Fibroblast of peridontal ligament (primary cell): ENCODE results near the gene TADA3.

Experiments
- DNase-seq: peaks from one replicate; pipeline ENCODE4 v3.0.0-alpha.2; 2010; ENCODE audit errors: extremely low read depth

Gene TADA3

DNA sequence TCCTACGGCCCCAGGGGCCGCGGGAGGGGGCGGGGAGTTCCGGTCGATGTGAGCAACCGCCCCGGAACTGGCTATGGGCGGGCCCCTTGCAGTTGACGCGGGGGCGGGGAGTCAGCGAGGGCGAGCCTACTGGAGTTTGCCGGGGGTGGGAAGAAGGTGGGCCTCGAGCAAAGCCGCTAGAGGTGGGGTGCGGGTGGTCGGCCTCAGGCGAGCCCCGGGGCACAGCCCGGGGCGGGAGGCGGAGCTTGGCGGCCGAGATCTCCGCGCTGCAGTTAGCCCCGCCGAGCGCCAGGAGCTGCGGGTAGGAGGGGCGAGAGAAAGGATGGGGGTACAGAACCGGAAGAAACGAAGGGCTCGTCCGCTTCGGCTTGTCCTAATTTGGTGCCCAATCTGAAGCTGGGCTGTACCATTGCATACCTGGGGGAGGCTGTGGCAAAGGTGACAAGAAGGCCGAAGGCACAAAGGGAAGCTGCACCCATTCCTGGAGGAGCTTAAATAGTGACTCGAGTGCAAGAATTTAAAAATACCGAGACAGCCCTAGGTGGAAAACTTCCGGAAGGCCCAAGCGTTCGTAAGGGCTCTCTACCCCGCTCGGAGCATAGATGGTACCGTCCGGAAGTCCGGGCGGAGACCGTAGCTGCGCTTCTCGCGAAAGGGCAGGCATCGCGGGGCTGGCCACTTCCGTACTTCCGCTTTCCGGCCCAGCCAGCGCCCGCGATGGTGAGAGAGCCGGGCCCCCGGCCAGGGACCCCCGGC is at the start of gene TADA3, which contains the start of gene ARPC4:
Gene TADA3 (minus strand): TSS at position 69 of the 756 bp plus-strand sequence. CDS start 1,007 bp downstream, outside the sequence.
Gene ARPC4 (plus strand): TSS at position 678 of the 756 bp plus-strand sequence. CDS start 40 bp downstream, at position 718.
- peak; percentile 98 for DNase-seq

GRCh38 chr3:9841015-9841414 is 48.7 kb upstream of the TADA3 start:
- DNase-seq: peak; percentile 9

DNA sequence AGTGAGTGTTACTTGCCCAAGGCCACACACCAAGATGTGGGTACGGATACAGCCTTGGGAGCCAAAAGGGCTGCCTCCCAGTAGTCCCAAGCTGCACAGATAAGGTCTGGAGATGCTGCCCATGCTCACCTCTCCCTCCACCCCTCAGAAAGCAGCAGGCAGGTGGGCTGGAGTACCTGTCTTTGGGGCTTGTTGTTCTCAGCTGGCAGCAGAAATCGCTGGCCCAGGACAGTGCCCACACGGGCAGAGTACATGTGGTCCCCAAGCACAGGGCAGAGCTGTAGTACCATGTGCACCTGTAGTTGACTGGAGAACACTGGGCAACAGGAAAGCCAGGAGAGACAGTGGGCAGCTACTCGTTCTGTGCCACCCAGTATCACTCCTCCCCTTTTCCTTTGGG is 46.6 kb upstream of the TADA3 start:
- DNase-seq: no peak

DNA sequence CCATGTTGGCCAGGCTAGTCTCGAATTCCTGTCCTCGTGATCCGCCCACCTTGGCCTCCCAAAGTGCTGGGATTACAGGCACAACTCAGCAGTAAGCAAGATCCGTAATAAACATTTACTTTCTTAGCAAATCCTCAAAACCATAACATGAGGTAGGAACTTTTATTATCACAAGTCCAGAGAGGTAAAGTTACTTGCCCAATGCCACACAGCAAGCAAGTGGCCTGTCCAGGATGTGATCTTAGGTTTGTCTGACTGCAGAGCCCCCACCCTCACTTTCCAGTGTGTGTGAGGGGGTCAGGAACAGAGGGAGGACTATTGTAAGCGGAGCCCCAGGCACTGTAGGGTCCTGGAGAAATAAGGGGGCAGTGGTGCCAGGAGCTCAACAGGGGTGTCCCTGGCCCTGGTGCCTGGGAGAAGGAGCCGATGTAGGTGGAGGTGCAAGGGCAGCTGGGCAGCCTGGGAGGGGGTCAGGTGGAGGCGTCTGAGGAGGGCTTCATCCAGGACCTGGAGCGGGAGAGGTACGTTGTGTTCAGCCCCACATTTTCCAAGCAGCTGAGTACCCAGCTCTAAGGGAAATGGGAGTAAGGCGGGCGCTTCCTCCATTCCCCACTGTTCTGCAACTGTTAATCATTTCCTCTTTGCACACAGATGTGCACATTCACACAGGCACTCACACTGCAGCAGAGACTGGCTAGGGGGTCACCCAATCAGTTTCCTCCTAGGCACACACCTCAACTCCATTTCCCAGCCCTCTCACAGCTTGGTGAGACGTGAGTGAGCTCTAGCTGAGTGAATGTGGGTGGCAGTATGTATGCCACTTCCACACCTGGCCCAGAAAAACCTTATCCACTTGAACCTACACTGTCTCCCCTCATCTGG is 45.7 kb upstream of the TADA3 start:
- DNase-seq: no peak

- no peak for DNase-seq
These were observed 42.5 kb upstream of the TADA3 start for GRCh38 chr3:9834520-9835380.

GRCh38 chr3:9833078-9833477 is 40.8 kb upstream of the TADA3 start:
- no peak for DNase-seq

DNA sequence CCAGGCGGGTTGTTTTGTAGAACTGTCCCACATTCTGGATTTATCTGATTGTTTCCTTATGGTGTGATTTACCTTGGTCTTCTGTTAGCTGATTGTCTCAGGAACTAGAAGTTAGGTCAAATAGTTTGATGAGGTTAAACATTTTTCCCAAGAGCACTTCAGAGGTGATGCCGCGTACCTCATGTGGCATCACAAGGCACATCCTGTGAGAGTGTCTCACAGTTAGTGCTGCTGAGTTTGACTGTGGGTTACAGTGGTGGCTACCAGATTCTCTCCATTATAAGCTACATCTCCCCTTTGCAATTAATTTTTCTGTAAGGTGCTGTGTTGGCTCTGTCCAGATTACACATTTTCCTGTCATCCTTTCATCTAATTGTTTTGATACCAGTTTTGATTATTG is 39.0 kb upstream of the TADA3 start:
- DNase-seq: no peak

GRCh38 chr3:9828801-9829755 is 36.8 kb upstream of the TADA3 start:
- no peak for DNase-seq

- no peak for DNase-seq
These were observed 34.7 kb upstream of the TADA3 start for GRCh38 chr3:9826815-9827573.

GRCh38 chr3:9825451-9826040 is 33.3 kb upstream of the TADA3 start:
- no peak for DNase-seq

GRCh38 chr3:9820946-9821345 is 28.7 kb upstream of the TADA3 start:
- no peak for DNase-seq

- no peak for DNase-seq
These were observed 28.3 kb upstream of the TADA3 start for GRCh38 chr3:9820543-9820942.

GRCh38 chr3:9818666-9819335 is 26.5 kb upstream of the TADA3 start:
- no peak for DNase-seq

DNA sequence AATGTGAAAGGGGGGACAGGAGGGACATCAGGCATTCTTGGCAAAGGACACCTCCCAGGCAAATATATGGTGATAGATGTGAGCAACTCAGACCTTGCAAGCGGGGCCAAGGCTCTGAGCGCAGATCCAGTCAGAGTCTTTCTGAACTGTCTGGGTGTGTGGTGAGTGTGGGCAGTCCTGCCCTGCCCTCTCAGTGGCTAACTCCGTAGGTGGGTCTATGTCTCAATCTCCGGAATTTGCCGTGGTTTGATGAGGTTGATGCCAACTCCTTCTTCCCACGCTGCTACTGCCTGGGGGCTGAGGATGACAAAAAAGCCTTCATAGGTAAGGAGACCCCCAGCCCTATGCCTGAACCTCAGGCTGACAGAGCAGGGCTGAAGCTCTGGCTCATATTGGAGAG is 25.2 kb upstream of the TADA3 start:
- DNase-seq: no peak

DNA sequence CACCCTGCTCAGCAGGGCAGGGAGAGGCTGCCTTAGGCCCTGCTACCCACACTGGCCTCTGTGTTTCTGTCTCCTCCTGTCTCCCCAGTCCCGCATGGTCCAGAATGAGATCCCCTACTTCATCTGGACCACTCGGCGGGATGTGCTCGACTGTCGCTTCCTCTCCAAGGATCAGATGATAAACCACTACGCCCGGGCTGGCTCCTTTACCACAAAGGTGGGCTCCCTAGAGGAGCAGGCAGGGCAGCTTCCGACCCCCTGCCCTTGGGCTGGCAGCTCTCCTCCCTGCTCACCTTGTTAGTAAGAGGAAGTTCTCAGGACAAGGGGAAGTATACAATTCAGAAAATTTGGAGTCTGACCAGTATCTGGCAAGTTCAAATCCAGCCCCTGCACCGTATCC is 23.7 kb upstream of the TADA3 start:
- DNase-seq: no peak

DNA sequence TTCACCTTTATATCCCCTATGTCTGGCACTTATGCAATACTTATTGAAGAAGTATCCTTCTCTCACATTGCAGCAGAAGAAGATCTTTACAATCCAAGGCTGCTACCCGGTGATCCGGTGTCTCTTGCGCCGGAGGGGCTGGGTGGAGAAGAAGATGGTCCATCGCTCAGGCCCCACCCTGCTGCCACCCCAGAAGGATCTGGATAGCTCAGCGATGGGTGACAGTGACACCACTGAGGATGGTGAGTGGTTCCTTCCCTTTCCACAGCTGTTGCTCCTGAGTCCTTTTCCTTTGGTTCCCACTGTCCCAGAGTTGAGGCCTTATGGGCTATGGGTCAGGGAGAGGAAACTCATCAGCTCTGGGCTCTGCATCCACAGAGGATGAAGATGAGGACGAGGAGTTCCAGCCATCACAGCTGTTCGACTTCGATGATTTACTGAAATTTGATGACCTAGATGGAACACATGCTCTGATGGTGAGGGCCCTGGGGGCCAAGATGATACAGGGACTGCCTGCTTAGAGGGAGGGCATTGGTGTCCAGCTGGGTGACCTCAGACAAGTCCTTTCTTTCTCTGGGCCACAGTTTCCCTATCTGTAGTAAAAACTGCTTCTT is 20.7 kb upstream of the TADA3 start:
- DNase-seq: no peak

DNA sequence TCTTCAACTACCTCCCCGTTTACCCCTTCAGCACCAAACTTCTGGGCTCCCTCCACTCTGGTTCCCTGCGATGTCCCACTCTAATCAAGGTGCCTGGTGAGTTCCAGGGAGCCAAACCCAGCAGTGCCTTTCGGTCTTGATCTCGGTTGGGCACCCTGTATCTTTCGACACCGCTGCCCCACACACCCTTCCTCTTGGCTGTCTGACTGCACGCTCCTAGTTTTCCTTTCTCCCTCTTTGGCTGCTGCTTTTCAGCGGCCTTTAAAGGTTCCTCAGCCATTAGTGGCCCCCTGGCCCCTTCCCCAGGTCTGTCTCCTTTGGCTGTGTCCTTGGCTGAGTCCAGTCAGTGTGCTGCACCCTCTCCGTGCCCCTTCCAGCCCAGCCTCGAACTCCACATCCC is 18.6 kb upstream of the TADA3 start:
- no peak for DNase-seq

DNA sequence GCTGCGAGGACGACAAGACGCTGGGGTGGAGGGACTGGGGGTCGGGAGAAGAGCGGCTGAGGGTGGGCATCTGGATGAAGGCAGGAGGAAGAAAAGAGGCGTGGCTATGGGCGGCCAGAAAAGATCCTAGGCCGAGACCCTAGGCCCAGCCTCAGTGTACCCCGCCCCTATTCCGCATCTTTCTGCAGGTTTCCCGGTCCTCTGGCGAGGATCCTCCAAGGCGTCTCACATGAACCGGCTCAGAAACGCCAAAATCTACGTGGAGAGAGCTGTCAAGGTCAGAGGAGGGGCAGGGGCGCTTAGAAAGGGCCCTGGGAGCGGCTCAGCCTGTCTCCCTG is 18.1 kb upstream of the TADA3 start:
- no peak for DNase-seq
